Measurements from ENCODE around the gene ESPN. TPM values are rescaled to one million over a fixed set of nuclear protein-coding genes. Genes with fewer than 3 reads are reported as not detected.

The ESPN gene
- total RNA-seq, 2 experiments from 2014 or later: 0.32 to 0.89 TPM

GRCh38 chr1:6476483-6476882 is 51.9 kb downstream of the ESPN start:
- H3K4me3 Mint-ChIP-seq: no peak overlapping the region
- H3K27me3 Mint-ChIP-seq: no peaks in the 10 kb centered on the region
- CTCF ChIA-PET: interaction anchor here (1.0 to 3.1 kb wide), 8 partner anchors 10 to 53 kb away, joined by 3 to 15 read pairs (median 8); partner anchors contain the start of genes PLEKHG5 and TNFRSF25
- no peaks in the 10 kb centered on the region for H3K9me3 Mint-ChIP-seq (ENCODE audit: low read depth)
- H3K4me1 Mint-ChIP-seq: no peaks in the 10 kb centered on the region
- H3K27ac Mint-ChIP-seq: no peak overlapping the region
- ATAC-seq: no peak
- no peaks in the 10 kb centered on the region for H3K36me3 Mint-ChIP-seq
- no peak for DNase-seq

- ATAC-seq: no peak
- Mint-ChIP-seq H3K27me3 (peaks cover 4% of the 10 kb centered on the region), H3K4me1 (no peaks in the 10 kb centered on the region), H3K9me3 (ENCODE audit: low read depth) (no peaks in the 10 kb centered on the region), H3K4me3 (no peak overlapping the region), H3K36me3 (no peaks in the 10 kb centered on the region), H3K27ac (no peak overlapping the region)
- CTCF ChIA-PET: interaction anchor here (1.1 to 3.1 kb wide), 8 partner anchors 9 to 54 kb away, joined by 3 to 15 read pairs (median 8); partner anchors contain the start of genes PLEKHG5 and TNFRSF25
- DNase-seq: no peak
Measured at GRCh38 chr1:6477039-6477820, 52.7 kb downstream of the ESPN start.

GRCh38 chr1:6481820-6482219 is 57.2 kb downstream of the ESPN start:
- ATAC-seq (no peak), DNase-seq (no peak)
- Mint-ChIP-seq H3K36me3 (no peaks in the 10 kb centered on the region), H3K9me3 (ENCODE audit: low read depth) (no peaks in the 10 kb centered on the region), H3K27me3 (peaks cover 35% of the 10 kb centered on the region), H3K4me1 (peaks cover 3% of the 10 kb centered on the region), H3K4me3 (no peak overlapping the region), H3K27ac (no peak overlapping the region)
- CTCF ChIA-PET: interaction anchor here (3.1 kb wide), 1 partner anchor 8 kb away, joined by 22 read pairs; the partner anchor contains the start of gene PLEKHG5

GRCh38 chr1:6483017-6483760 is 58.6 kb downstream of the ESPN start:
- H3K36me3 Mint-ChIP-seq: no peaks in the 10 kb centered on the region
- ATAC-seq: no peak
- H3K4me1 Mint-ChIP-seq: peaks cover 3% of the 10 kb centered on the region
- no peaks in the 10 kb centered on the region for H3K9me3 Mint-ChIP-seq (ENCODE audit: low read depth)
- H3K27ac Mint-ChIP-seq: no peak overlapping the region
- CTCF ChIA-PET: interaction anchor here (1.6 to 2.4 kb wide), 3 partner anchors 11 to 163 kb away, joined by 4 to 7 read pairs (median 7); no protein-coding TSS in a partner anchor
- H3K27me3 Mint-ChIP-seq: peaks cover 45% of the 10 kb centered on the region
- no peak overlapping the region for H3K4me3 Mint-ChIP-seq
- DNase-seq: no peak

- H3K27ac Mint-ChIP-seq: no peak overlapping the region
- H3K36me3 Mint-ChIP-seq: no peaks in the 10 kb centered on the region
- CTCF ChIA-PET: interaction anchor here (1.6 to 2.4 kb wide), 3 partner anchors 12 to 162 kb away, joined by 4 to 7 read pairs (median 7); no protein-coding TSS in a partner anchor
Measured at GRCh38 chr1:6483761-6484117, 59.2 kb downstream of the ESPN start.

GRCh38 chr1:6484826-6485167 is 60.2 kb downstream of the ESPN start:
- H3K27ac Mint-ChIP-seq: no peak overlapping the region
- H3K4me1 Mint-ChIP-seq: peaks cover 3% of the 10 kb centered on the region
- H3K27me3 Mint-ChIP-seq: peaks cover 46% of the 10 kb centered on the region
- ATAC-seq (no peak), DNase-seq (no peak)
- H3K36me3 Mint-ChIP-seq: no peaks in the 10 kb centered on the region
- CTCF ChIA-PET: interaction anchor here (1.0 to 2.7 kb wide), 6 partner anchors 8 to 161 kb away, joined by 3 to 15 read pairs (median 6); no protein-coding TSS in a partner anchor
- no peak overlapping the region for H3K4me3 Mint-ChIP-seq
- no peaks in the 10 kb centered on the region for H3K9me3 Mint-ChIP-seq (ENCODE audit: low read depth)

More at GRCh38 chr1:6483761-6484117, 59.2 kb downstream of the ESPN start:
- H3K4me1 Mint-ChIP-seq: peaks cover 3% of the 10 kb centered on the region
- peaks cover 46% of the 10 kb centered on the region for H3K27me3 Mint-ChIP-seq
- no peak for DNase-seq
- ATAC-seq: no peak
- H3K4me3 Mint-ChIP-seq: no peak overlapping the region
- no peaks in the 10 kb centered on the region for H3K9me3 Mint-ChIP-seq (ENCODE audit: low read depth)

GRCh38 chr1:6485168-6486101 is 60.9 kb downstream of the ESPN start:
- CTCF ChIA-PET: interaction anchor here (1.0 to 4.1 kb wide), 14 partner anchors 8 to 161 kb away, joined by 3 to 29 read pairs (median 5); partner anchors contain the start of genes TAS1R1 and TNFRSF25
- Mint-ChIP-seq H3K36me3 (no peaks in the 10 kb centered on the region), H3K4me1 (peaks cover 3% of the 10 kb centered on the region), H3K27ac (no peak overlapping the region), H3K27me3 (peaks cover 46% of the 10 kb centered on the region), H3K4me3 (no peak overlapping the region), H3K9me3 (ENCODE audit: low read depth) (no peaks in the 10 kb centered on the region)
- ATAC-seq: no peak
- no peak for DNase-seq

GRCh38 chr1:6486433-6487011 is 61.9 kb downstream of the ESPN start:
- ATAC-seq (peak; percentile 71), DNase-seq (peak; percentile 90)
- H3K9me3 Mint-ChIP-seq (ENCODE audit: low read depth): no peaks in the 10 kb centered on the region
- peaks cover 48% of the 10 kb centered on the region for H3K27me3 Mint-ChIP-seq
- no peaks in the 10 kb centered on the region for H3K36me3 Mint-ChIP-seq
- CTCF ChIA-PET: interaction anchor here (0.7 to 4.1 kb wide), 16 partner anchors 9 to 159 kb away, joined by 3 to 29 read pairs (median 4); partner anchors contain the start of genes TAS1R1 and TNFRSF25
- no peak overlapping the region for H3K27ac Mint-ChIP-seq
- peaks cover 7% of the 10 kb centered on the region for H3K4me1 Mint-ChIP-seq
- no peak overlapping the region for H3K4me3 Mint-ChIP-seq

GRCh38 chr1:6487804-6488484 is 63.4 kb downstream of the ESPN start:
- Mint-ChIP-seq H3K4me3 (no peak overlapping the region), H3K27ac (no peak overlapping the region), H3K27me3 (peaks cover 43% of the 10 kb centered on the region), H3K9me3 (ENCODE audit: low read depth) (no peaks in the 10 kb centered on the region), H3K4me1 (peaks cover 9% of the 10 kb centered on the region), H3K36me3 (no peaks in the 10 kb centered on the region)
- ATAC-seq (no peak), DNase-seq (no peak)
- CTCF ChIA-PET: interaction anchor here (0.8 to 5.5 kb wide), 16 partner anchors 8 to 213 kb away, joined by 3 to 41 read pairs (median 6); partner anchors contain the start of genes NOL9, TAS1R1 and TNFRSF25

- Mint-ChIP-seq H3K27ac (no peak overlapping the region), H3K36me3 (no peaks in the 10 kb centered on the region), H3K9me3 (ENCODE audit: low read depth) (no peaks in the 10 kb centered on the region), H3K4me1 (peaks cover 9% of the 10 kb centered on the region), H3K27me3 (peaks cover 37% of the 10 kb centered on the region), H3K4me3 (no peak overlapping the region)
- ATAC-seq: no peak
- CTCF ChIA-PET: interaction anchor here (0.7 to 5.5 kb wide), 27 partner anchors 8 to 242 kb away, joined by 3 to 41 read pairs (median 6); partner anchors contain the start of genes NOL9, TAS1R1 and TNFRSF25
- no peak for DNase-seq
Measured at GRCh38 chr1:6488602-6489382, 64.2 kb downstream of the ESPN start.

GRCh38 chr1:6489383-6489765 is 64.8 kb downstream of the ESPN start:
- H3K4me1 Mint-ChIP-seq: peaks cover 9% of the 10 kb centered on the region
- H3K27ac Mint-ChIP-seq: no peak overlapping the region
- no peak for DNase-seq
- ATAC-seq: no peak
- CTCF ChIA-PET: interaction anchor here (0.9 to 5.5 kb wide), 27 partner anchors 9 to 243 kb away, joined by 3 to 41 read pairs (median 7); partner anchors contain the start of genes NOL9, TAS1R1 and TNFRSF25
- H3K36me3 Mint-ChIP-seq: no peaks in the 10 kb centered on the region
- peak overlapping the region; percentile 73 for H3K4me3 Mint-ChIP-seq
- H3K9me3 Mint-ChIP-seq (ENCODE audit: low read depth): no peaks in the 10 kb centered on the region
- peaks cover 31% of the 10 kb centered on the region for H3K27me3 Mint-ChIP-seq
